OCI-LY7 (cell line): ENCODE data around the gene CSNK2A1. TPM values are rescaled to one million over a fixed set of nuclear protein-coding genes. Genes with fewer than 3 reads are reported as not detected.

ENCODE experiments used
- BruUV-seq: library from RNA; stranded (reverse); fragments of 400-500 nt; replicated peaks from 2 replicates; lab custom pipeline; 2021; lab: Mats Ljungman, UMichigan
- CTCF ChIA-PET: fragments of 300-600 bp; sonication (Branson Sonifier 250); formaldehyde crosslinking; loops from one replicate; lab custom pipeline; 2022; ENCODE audit warnings: antibody characterized with exemption; ENCODE audit not compliant: unreplicated experiment; lab: Charles Lee
- POLR2A ChIA-PET: fragments of 300-600 bp; sonication (Branson Sonifier 250); formaldehyde crosslinking; loops from one replicate; lab custom pipeline; 2022; ENCODE audit warnings: antibody characterized with exemption; lab: Charles Lee
- DNase-seq: peaks from one replicate; pipeline ENCODE4 v3.0.0-alpha.2; 2015; ENCODE audit warnings: low spot score
- H2AFZ ChIP-seq: fragments of 200-600 bp; sonication (generic), shearing (Covaris generic); 2 replicates; pipeline ENCODE4 v1.6.1; 2014; ENCODE audit warnings: mild to moderate bottlenecking, antibody characterized with exemption, low read length, moderate library complexity
- H3K27ac ChIP-seq: fragments of 200-600 bp; sonication (generic); 2 replicates; pipeline ENCODE4 v1.5.1; 2014; ENCODE audit warnings: mixed run types, low read depth, mild to moderate bottlenecking, moderate library complexity, low read length, inconsistent platforms; ENCODE audit not compliant: poor library complexity, severe bottlenecking
- H3K36me3 ChIP-seq: fragments of 200-600 bp; sonication (generic); 2 replicates; pipeline ENCODE4 v1.6.1; 2014; ENCODE audit warnings: mild to moderate bottlenecking, antibody characterized with exemption, low read length, moderate library complexity, mixed read lengths; ENCODE audit not compliant: insufficient read depth
- H3K4me1 ChIP-seq: fragments of 200-600 bp; sonication (generic); 2 replicates; pipeline ENCODE4 v1.5.1; 2014; ENCODE audit warnings: mild to moderate bottlenecking, low read length; ENCODE audit not compliant: insufficient read depth, poor library complexity, severe bottlenecking
- H3K4me2 ChIP-seq: fragments of 200-600 bp; sonication (generic); 2 replicates; pipeline ENCODE4 v1.6.1; 2014; ENCODE audit warnings: mild to moderate bottlenecking, low read length
- H3K4me3 ChIP-seq: fragments of 200-600 bp; sonication (generic); 2 replicates; pipeline ENCODE4 v1.5.1; 2014; ENCODE audit warnings: mild to moderate bottlenecking, low read depth, low read length; ENCODE audit not compliant: poor library complexity, severe bottlenecking
- H3K79me2 ChIP-seq: fragments of 200-600 bp; sonication (generic); 2 replicates; pipeline ENCODE4 v1.6.1; 2016; ENCODE audit warnings: low read depth, mild to moderate bottlenecking, low read length, moderate library complexity, mixed read lengths; ENCODE audit not compliant: insufficient read depth
- H3K9me2 ChIP-seq: fragments of 200-600 bp; sonication (generic); 2 replicates; pipeline ENCODE4 v1.6.1; 2016; ENCODE audit warnings: mild to moderate bottlenecking, low read length, mixed read lengths; ENCODE audit not compliant: insufficient read depth
- H3K9me3 ChIP-seq: fragments of 200-600 bp; sonication (generic); 2 replicates; pipeline ENCODE4 v1.6.1; 2014; ENCODE audit warnings: mild to moderate bottlenecking, mixed run types, low read length, mixed read lengths
- H4K20me1 ChIP-seq: fragments of 200-600 bp; sonication (generic); 2 replicates; pipeline ENCODE4 v1.6.1; 2014; ENCODE audit warnings: mild to moderate bottlenecking, antibody characterized with exemption, low read length, moderate library complexity, mixed read lengths; ENCODE audit not compliant: insufficient read depth
- CTCF ChIP-seq: fragments of 200-600 bp; sonication (generic); conservative IDR thresholded peaks from 2 replicates; pipeline ENCODE4 v1.5.1; 2014; ENCODE audit warnings: mild to moderate bottlenecking, antibody characterized with exemption, low read length, moderate library complexity, mixed read lengths
- EZH2phosphoT487 ChIP-seq: fragments of 200-600 bp; sonication (generic); IDR thresholded peaks from 2 replicates; pipeline ENCODE4 v1.6.1; 2018; ENCODE audit warnings: low read depth, borderline replicate concordance, mild to moderate bottlenecking, mixed run types, antibody characterized with exemption, low read length, moderate library complexity, mixed read lengths
- intact Hi-C: fragments of 100-400 bp; cut with micrococcal nuclease; formaldehyde crosslinking; loops from one replicate; pipeline ENCODE4 v1.10.0; 2022; ENCODE audit not compliant: unreplicated experiment
- total RNA-seq, 2 experiments: library from RNA; depleted of rRNA in 1 of 2; stranded (reverse); fragments of >200 nt in 1 of 2; shearing (Covaris generic) in 1 of 2; gene quantifications; 2 replicates each; pipeline ENCODE4 v1.2.3, GENCODE V29; 2014 to 2022

The CSNK2A1 gene
- total RNA-seq, 2 experiments from 2014 or later, result 90.8 to 164 TPM

- H3K9me2 ChIP-seq, result no peaks in the 10 kb centered on the region
- no peaks in the 10 kb centered on the region for H4K20me1 ChIP-seq
- no peak overlapping the region for H3K4me3 ChIP-seq
- H2AFZ ChIP-seq, result no peak overlapping the region
- CTCF ChIA-PET, result no interaction called here
- BruUV-seq, result no TSS peak
- H3K4me1 ChIP-seq, result peaks cover 24% of the 10 kb centered on the region
- H3K9me3 ChIP-seq, result no peaks in the 10 kb centered on the region
- no peak for DNase-seq
- no peak overlapping the region for H3K27ac ChIP-seq
- POLR2A ChIA-PET, result no interaction called here
- H3K4me2 ChIP-seq, result no peak overlapping the region
- peaks cover 91% of the 10 kb centered on the region for H3K36me3 ChIP-seq
- intact Hi-C loops, result no loop called here
- TF ChIP-seq CTCF (no peak), EZH2phosphoT487 (no peak)
- H3K79me2 ChIP-seq, result no peaks in the 10 kb centered on the region
These were observed 103.0 kb downstream of the CSNK2A1 start for GRCh38 chr20:440636-441035.

GRCh38 chr20:440148-440547 lies 103.4 kb downstream of the CSNK2A1 start:
- no peak overlapping the region for H3K4me3 ChIP-seq
- no peak for DNase-seq
- peaks cover 24% of the 10 kb centered on the region for H3K4me1 ChIP-seq
- H3K79me2 ChIP-seq, result no peaks in the 10 kb centered on the region
- H3K27ac ChIP-seq, result no peak overlapping the region
- H3K9me2 ChIP-seq, result no peaks in the 10 kb centered on the region
- no peak overlapping the region for H3K4me2 ChIP-seq
- CTCF ChIA-PET, result no interaction called here
- intact Hi-C loops, result no loop called here
- BruUV-seq, result no TSS peak
- POLR2A ChIA-PET, result no interaction called here
- no peaks in the 10 kb centered on the region for H3K9me3 ChIP-seq
- no peak overlapping the region for H2AFZ ChIP-seq
- TF ChIP-seq CTCF (no peak), EZH2phosphoT487 (no peak)
- H3K36me3 ChIP-seq, result peaks cover 91% of the 10 kb centered on the region
- H4K20me1 ChIP-seq, result no peaks in the 10 kb centered on the region

DNA sequence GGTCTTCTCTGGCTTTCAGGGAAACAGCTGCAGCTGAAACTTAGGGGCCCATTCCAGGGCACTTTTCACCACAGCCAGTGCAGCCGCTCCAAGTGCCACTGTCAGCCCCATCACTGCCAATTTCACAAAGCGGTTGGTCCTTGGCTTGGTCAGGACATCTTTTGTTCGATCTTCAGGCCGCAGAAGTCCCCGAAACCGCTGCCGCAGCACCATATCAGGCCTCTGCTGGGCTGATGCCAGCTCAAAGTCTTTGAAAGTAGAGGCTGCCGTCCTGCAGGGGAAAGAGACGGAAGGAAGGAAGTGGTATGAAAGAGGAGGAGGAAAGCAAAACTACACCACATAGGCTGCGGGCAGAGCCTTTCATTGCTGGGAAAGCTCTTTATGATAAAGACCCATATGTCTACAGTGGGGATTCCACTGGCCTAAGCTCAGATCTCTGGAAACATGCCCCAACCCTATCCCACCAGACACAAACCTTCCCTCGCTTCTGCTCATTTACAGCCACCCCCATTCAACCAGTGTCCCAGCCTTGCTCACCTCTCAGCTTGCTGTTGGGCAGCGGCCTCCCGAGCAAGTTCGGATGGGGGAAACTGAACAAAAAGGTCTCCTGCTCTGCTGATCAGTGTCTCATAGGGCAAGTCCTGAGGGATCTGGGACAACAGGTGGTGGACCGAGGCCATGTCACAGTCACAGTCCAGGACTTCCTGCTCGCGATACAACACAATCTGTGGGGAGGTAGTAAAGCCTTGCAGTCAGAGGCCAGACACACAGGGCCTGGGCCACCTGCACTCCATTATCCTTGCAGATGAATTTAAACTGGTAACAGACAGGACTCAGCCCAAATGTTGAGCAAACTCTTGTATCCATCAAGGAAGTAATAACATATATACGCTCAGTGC lies 104.8 kb downstream of the CSNK2A1 start:
- Histone ChIP-seq H3K4me1 (peaks cover 24% of the 10 kb centered on the region), H3K36me3 (peaks cover 84% of the 10 kb centered on the region), H3K79me2 (no peaks in the 10 kb centered on the region), H2AFZ (0 out of 2 replicates have a peak overlapping the region, but pooled peaks have one; percentile 1), H3K4me2 (peak overlapping the region; percentile 43), H3K4me3 (no peak overlapping the region), H3K27ac (no peak overlapping the region), H3K9me2 (no peaks in the 10 kb centered on the region), H4K20me1 (no peaks in the 10 kb centered on the region), H3K9me3 (no peaks in the 10 kb centered on the region)
- no TSS peak for BruUV-seq
- intact Hi-C loops, result no loop called here
- ChIA-PET POLR2A (no interaction called here), CTCF (interaction anchor here (0.6 kb wide), 1 partner anchor 984 kb away, joined by 3 read pairs; no protein-coding TSS in a partner anchor)
- DNase-seq, result peak; percentile 28
- TF ChIP-seq CTCF, result no peak
- no peak for TF ChIP-seq EZH2phosphoT487
